ENCODE data around the gene DCTN3.

DCTN3 gene

DNA sequence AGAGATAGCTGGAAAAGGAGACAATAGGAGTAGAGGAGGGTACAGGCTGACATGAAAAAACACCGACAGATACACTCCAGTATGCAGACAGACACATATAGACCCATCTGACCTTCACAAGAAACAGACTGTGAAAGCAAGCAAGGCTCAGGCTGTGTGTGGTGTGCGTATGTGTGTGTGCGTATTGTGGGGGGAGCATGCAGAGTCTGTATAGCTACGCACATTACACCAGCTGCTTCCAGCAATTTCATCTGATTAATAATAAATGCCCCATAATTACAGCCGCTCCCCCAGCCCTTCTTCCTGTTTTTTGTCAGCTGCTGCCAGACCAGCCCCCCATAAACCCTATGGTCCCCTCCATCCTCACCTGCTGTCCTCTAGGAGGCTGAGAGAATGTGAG is 37.5 kb downstream of the DCTN3 start:
- CTCF ChIA-PET: interaction anchor here (0.6 to 1.7 kb wide), 5 partner anchors 9 to 678 kb away, joined by 4 to 6 read pairs (median 5); no protein-coding TSS in a partner anchor
- no peak overlapping the region for H3K27ac ChIP-seq
- POLR2A ChIA-PET (ENCODE audit: low non-redundant PET): no interaction called here
- no peak for DNase-seq (ENCODE audit: low spot score)
- TF ChIP-seq, protein P1, sequence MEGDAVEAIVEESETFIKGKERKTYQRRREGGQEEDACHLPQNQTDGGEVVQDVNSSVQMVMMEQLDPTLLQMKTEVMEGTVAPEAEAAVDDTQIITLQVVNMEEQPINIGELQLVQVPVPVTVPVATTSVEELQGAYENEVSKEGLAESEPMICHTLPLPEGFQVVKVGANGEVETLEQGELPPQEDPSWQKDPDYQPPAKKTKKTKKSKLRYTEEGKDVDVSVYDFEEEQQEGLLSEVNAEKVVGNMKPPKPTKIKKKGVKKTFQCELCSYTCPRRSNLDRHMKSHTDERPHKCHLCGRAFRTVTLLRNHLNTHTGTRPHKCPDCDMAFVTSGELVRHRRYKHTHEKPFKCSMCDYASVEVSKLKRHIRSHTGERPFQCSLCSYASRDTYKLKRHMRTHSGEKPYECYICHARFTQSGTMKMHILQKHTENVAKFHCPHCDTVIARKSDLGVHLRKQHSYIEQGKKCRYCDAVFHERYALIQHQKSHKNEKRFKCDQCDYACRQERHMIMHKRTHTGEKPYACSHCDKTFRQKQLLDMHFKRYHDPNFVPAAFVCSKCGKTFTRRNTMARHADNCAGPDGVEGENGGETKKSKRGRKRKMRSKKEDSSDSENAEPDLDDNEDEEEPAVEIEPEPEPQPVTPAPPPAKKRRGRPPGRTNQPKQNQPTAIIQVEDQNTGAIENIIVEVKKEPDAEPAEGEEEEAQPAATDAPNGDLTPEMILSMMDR (conservative IDR thresholded peaks at IDR 0.05; ENCODE audit: low read depth): no peak

DNA sequence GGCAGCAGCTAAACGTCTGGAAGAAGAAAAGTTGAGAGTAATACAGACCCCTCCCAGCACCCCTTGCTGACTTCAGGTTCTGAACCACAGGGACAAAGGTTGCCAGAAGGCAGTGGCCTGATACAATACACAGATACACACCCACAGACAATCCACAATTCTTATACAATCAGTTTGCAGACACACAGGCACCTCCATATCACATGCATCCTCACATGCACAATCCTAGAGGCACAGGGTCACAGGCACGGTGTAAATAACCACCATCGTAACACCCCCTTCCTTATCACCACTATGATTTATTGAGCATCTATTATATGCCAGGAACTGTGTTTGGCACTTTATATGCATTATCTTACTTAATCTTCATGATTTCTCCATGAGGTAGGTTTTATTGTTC is 39.0 kb downstream of the DCTN3 start:
- ChIA-PET POLR2A (ENCODE audit: low non-redundant PET) (no interaction called here), CTCF (interaction anchor here (0.6 to 1.1 kb wide), 4 partner anchors 11 to 125 kb away, joined by 3 to 9 read pairs (median 4); no protein-coding TSS in a partner anchor)
- H3K27ac ChIP-seq: no peak overlapping the region
- TF ChIP-seq, protein P1 (conservative IDR thresholded peaks at IDR 0.05; ENCODE audit: low read depth): no peak
- DNase-seq (ENCODE audit: low spot score): no peak

DNA sequence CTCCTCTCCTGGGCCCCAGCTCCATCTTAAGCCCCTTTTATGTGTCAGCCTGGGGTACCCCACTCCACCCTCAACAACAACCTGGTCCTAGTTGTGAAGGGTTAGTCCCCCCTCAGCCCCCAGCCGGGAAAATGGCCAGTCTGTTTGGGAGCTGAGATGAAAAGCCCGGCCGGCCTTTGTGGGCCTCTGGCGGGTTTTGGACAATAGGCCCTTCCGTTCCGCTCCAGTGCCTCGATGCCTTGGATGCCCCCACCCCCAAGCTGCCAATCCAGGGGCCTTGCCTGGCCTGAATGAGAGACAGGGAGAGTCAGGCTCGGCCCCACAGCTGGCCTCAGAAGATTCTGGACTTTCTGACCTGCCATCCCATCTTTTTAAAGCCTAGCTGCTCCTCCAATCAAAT is 39.9 kb downstream of the DCTN3 start:
- ChIA-PET CTCF (interaction anchor here (0.5 to 1.8 kb wide), 6 partner anchors 11 to 755 kb away, joined by 4 to 9 read pairs (median 7); no protein-coding TSS in a partner anchor), POLR2A (ENCODE audit: low non-redundant PET) (no interaction called here)
- TF ChIP-seq, protein P1 (conservative IDR thresholded peaks at IDR 0.05; ENCODE audit: low read depth): no peak
- no peak overlapping the region for H3K27ac ChIP-seq
- DNase-seq (ENCODE audit: low spot score): no peak

DNA sequence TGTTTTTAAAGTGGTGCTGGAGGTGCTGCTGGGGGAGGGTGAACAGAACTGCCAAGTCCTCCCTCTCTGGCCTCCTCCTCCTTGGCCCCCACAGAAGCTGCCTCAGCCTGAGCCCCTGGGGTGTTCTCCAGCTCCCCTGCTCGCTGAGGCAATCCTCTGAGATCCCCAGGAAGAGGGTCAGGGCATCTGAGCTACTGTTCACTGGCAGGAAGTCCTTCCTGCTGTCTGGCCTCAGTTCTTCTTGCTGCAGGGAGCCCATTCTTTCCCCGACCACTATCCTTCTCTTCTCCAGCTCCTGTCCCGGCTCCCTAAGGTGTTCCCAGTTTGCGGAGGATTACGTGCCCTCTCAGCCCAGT is 40.5 kb downstream of the DCTN3 start:
- DNase-seq (ENCODE audit: low spot score): no peak
- ChIA-PET POLR2A (ENCODE audit: low non-redundant PET) (no interaction called here), CTCF (interaction anchor here (0.5 to 1.8 kb wide), 4 partner anchors 11 to 755 kb away, joined by 6 to 9 read pairs (median 8); no protein-coding TSS in a partner anchor)
- TF ChIP-seq, protein P1 (conservative IDR thresholded peaks at IDR 0.05; ENCODE audit: low read depth): no peak
- H3K27ac ChIP-seq: no peak overlapping the region

DNA sequence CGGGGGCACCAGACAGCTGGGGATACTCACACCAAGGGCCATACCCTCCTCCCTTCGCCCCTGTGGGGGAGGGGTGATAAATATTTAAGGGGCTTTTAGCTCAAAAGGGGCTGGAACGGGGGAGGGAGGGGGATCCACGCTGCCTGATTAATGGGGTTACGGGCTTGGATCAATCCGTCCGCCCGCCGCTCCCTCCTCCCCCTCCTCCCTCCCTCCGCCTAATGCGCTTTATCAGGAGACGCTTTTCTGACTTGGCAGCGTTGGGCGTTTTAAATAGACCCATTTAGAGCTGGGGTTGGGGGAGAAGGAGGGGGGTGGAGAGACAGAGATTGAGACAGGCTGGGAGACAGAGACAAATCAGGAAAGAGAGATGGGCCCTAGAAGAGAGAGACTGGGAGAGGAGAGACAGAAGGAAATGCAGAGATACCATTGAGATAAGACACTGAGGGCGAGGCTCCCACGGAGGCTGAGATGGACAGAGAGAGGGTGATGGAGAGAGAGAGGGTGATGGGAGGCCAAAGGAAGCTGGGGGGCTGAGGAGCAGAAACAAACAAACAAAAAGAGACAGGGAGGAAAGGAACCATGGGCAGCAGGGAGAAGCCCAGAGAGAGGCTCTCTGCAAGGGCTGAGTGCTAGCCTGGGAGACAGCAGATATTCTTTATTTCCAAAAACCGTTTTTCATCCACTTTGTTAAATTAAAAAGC is 41.0 kb downstream of the DCTN3 start:
- ChIA-PET POLR2A (ENCODE audit: low non-redundant PET) (no interaction called here), CTCF (interaction anchor here (0.6 to 1.8 kb wide), 4 partner anchors 12 to 203 kb away, joined by 3 to 8 read pairs (median 7); no protein-coding TSS in a partner anchor)
- no peak for DNase-seq (ENCODE audit: low spot score)
- H3K27ac ChIP-seq: no peak overlapping the region
- TF ChIP-seq, protein P1 (conservative IDR thresholded peaks at IDR 0.05; ENCODE audit: low read depth): no peak

DNA sequence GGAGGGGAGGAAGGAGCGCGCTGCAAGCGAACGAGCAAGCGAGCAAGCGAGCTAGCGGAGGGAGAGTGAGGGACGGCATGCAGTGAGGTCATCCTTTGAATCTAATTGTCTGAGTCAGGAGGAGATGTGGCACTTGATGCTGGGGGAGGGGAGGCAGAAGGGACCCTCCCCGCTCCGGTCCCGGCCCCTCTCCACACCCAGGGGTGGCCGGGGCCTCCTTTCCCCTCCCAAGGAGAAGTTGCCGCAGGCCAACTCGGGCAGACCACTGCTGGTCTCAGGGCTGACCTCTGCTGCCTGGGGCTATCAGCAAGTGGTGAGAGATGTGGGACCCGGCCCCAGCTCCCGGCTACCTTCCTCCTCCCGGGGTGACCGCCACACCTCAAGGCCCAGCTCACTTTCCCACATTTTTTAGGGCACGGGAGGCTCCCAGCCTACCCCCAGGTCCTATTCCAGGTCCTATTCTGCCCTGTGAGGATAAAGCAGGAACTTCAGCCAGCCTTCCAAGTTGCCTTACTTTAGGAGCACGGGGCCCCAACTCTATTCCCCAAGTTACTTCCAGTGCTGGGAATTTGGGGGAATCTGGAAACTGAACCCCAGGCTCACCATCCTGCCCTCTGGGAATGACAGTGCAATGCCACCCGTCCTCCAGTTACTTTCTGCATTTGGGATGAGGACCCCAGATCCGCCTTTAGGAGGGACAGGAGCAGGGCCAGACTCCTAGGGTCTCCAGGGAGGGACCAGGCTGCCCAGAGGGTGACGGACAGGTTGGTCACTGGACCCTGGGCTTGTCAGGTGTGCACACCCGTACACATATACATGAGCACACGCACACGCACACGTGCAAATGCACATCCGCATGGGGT is 41.8 kb downstream of the DCTN3 start:
- no peak overlapping the region for H3K27ac ChIP-seq
- ChIA-PET POLR2A (ENCODE audit: low non-redundant PET) (no interaction called here), CTCF (interaction anchor here (0.6 kb wide), 1 partner anchor 202 kb away, joined by 3 read pairs; no protein-coding TSS in a partner anchor)
- no peak for DNase-seq (ENCODE audit: low spot score)
- TF ChIP-seq, protein P1 (conservative IDR thresholded peaks at IDR 0.05; ENCODE audit: low read depth): no peak

Data from RWPE1 (cell line).